HepG2 (cell line): ENCODE data around the gene GRK6. TPM values are rescaled to one million over a fixed set of nuclear protein-coding genes. Genes with fewer than 3 reads are reported as not detected.

Experiments
- AKAP8 ChIP-seq: sonication (generic); formaldehyde crosslinking; IDR thresholded peaks from 2 replicates; pipeline ENCODE4 v1.5.1; 2020; ENCODE audit warnings: mild to moderate bottlenecking, missing genetic modification reagents
- ASH2L ChIP-seq: fragments of 300-600, 200-600 bp; sonication (generic); IDR thresholded peaks from 2 replicates; pipeline ENCODE4 v1.7.0; 2017; ENCODE audit warnings: low read depth, mild to moderate bottlenecking, moderate library complexity, mixed read lengths, low read length; ENCODE audit not compliant: insufficient read length
- BHLHE40 ChIP-seq: IDR thresholded peaks from 2 replicates; pipeline ENCODE4 v1.6.1; 2011; ENCODE audit warnings: low read length, improper control_type of control experiment
- CHCHD3 ChIP-seq: sonication (generic); formaldehyde crosslinking; IDR thresholded peaks from 2 replicates; pipeline ENCODE4 v1.8.0; 2022; ENCODE audit warnings: mild to moderate bottlenecking, missing genetic modification reagents, moderate library complexity
- HIVEP1 ChIP-seq: sonication (generic); formaldehyde crosslinking; IDR thresholded peaks from 2 replicates; pipeline ENCODE4 v1.4.0; 2020; ENCODE audit warnings: mild to moderate bottlenecking, missing genetic modification reagents
- HNRNPL ChIP-seq: fragments of 200-400 bp; formaldehyde crosslinking; IDR thresholded peaks from 2 replicates; pipeline ENCODE4 v1.6.1; 2017; ENCODE audit warnings: mild to moderate bottlenecking, low read depth, low read length
- KLF13 ChIP-seq: sonication (generic); formaldehyde crosslinking; IDR thresholded peaks from 2 replicates; pipeline ENCODE4 v1.4.0; 2020; ENCODE audit warnings: mild to moderate bottlenecking, missing genetic modification reagents
- KLF6 ChIP-seq: IDR thresholded peaks from 2 replicates; pipeline ENCODE4 v1.8.0; 2016; ENCODE audit warnings: missing biosample characterization, missing genetic modification reagents
- MAZ ChIP-seq, 2 experiments: sonication (generic) in 1 of 2; formaldehyde crosslinking in 1 of 2; IDR thresholded peaks; 2 replicates each; pipeline versions ENCODE4 v1.5.0 to v1.6.1; 2012 to 2020; ENCODE audit warnings: low read depth in 2 of 2, mild to moderate bottlenecking in 2 of 2, borderline replicate concordance in 1 of 2, improper control_type of control experiment in 1 of 2, low read length in 1 of 2, missing genetic modification reagents in 1 of 2, moderate library complexity in 1 of 2
- MYC ChIP-seq: sonication (generic); formaldehyde crosslinking; IDR thresholded peaks from 2 replicates; pipeline ENCODE4 v1.9.0; 2021; ENCODE audit warnings: missing genetic modification reagents, borderline replicate concordance
- NRL ChIP-seq: sonication (generic); formaldehyde crosslinking; IDR thresholded peaks from 2 replicates; pipeline ENCODE4 v1.5.0; 2020; ENCODE audit warnings: missing genetic modification reagents, mild to moderate bottlenecking, moderate library complexity, borderline replicate concordance
- POLR2A ChIP-seq, 2 experiments: IDR thresholded peaks; 2 replicates each; pipeline ENCODE4 v1.6.1; 2011; ENCODE audit warnings: low read depth in 2 of 2, low read length in 2 of 2, mild to moderate bottlenecking in 1 of 2, moderate library complexity in 1 of 2; ENCODE audit not compliant: insufficient read depth in 1 of 2
- RBFOX2 ChIP-seq: fragments of 200-400 bp; formaldehyde crosslinking; IDR thresholded peaks from 2 replicates; pipeline ENCODE4 v1.6.1; 2017; ENCODE audit warnings: low read depth, mild to moderate bottlenecking, low read length
- RXRA ChIP-seq: sonication (generic); formaldehyde crosslinking; IDR thresholded peaks from 2 replicates; pipeline ENCODE4 v1.5.1; 2020; ENCODE audit warnings: missing genetic modification reagents
- SIN3A ChIP-seq: IDR thresholded peaks from 2 replicates; pipeline ENCODE4 v1.6.1; 2011; ENCODE audit warnings: low read depth, mild to moderate bottlenecking, control low read depth, low read length, borderline replicate concordance
- STAG1 ChIP-seq: sonication (generic); formaldehyde crosslinking; IDR thresholded peaks from 2 replicates; pipeline ENCODE4 v1.4.0; 2020; ENCODE audit warnings: missing genetic modification reagents
- ZNF138 ChIP-seq: sonication (generic); formaldehyde crosslinking; IDR thresholded peaks from 2 replicates; pipeline ENCODE4 v1.5.0; 2020; ENCODE audit warnings: mild to moderate bottlenecking, low read depth, missing genetic modification reagents
- ZNF446 ChIP-seq: sonication (generic); formaldehyde crosslinking; IDR thresholded peaks from 2 replicates; pipeline ENCODE4 v1.5.0; 2020; ENCODE audit warnings: mild to moderate bottlenecking, missing genetic modification reagents
- ZNF567 ChIP-seq: sonication (generic); formaldehyde crosslinking; IDR thresholded peaks from 2 replicates; pipeline ENCODE4 v1.8.1; 2023; ENCODE audit warnings: mild to moderate bottlenecking, missing genetic modification reagents, borderline replicate concordance
- polyA plus RNA-seq, 8 experiments: library from polyadenylated mRNA; depleted of rRNA in 3 of 8; stranded (reverse) in 7 of 8; unstranded in 1 of 8; fragments of >200 nt; fragmentation: Illumina TruSeq in 4 of 8; extraction: Trizol in 4 of 8; gene quantifications; 2 replicates each; pipeline versions ENCODE4 v1.2.1 to v1.2.3, GENCODE V29; 2011 to 2016; ENCODE audit warnings: low read depth in 4 of 8, missing spikeins in 1 of 8, mixed read lengths in 1 of 8; ENCODE audit not compliant: insufficient read depth in 1 of 8
- total RNA-seq, 5 experiments: library from RNA; depleted of rRNA; stranded (reverse); fragments of >200 nt; fragmentation: Illumina TruSeq; extraction: Trizol; gene quantifications; 2 replicates each; pipeline ENCODE4 v1.2.3, GENCODE V29; 2016; ENCODE audit warnings: low read depth in 1 of 5
- TF ChIP-seq, protein P1 (sequence below): sonication (generic); formaldehyde crosslinking; IDR thresholded peaks from 2 replicates; pipeline ENCODE4 v1.5.0; 2020; ENCODE audit warnings: missing genetic modification reagents, mild to moderate bottlenecking, borderline replicate concordance
- TF ChIP-seq, protein P2 (sequence below): fragments of 450-650 bp; IDR thresholded peaks from 2 replicates; pipeline ENCODE4 v1.6.1; 2017; ENCODE audit warnings: mild to moderate bottlenecking
- TF ChIP-seq, protein P3 (sequence below): sonication (generic); formaldehyde crosslinking; IDR thresholded peaks from 2 replicates; pipeline ENCODE4 v1.8.0; 2022; ENCODE audit warnings: mild to moderate bottlenecking, missing genetic modification reagents

Gene GRK6
- total and polyA plus RNA-seq, 2 of the 13 experiments (the other 11 are each of a cell fraction or from before 2014, with no cell fraction given): 13.2 to 19.9 TPM

DNA sequence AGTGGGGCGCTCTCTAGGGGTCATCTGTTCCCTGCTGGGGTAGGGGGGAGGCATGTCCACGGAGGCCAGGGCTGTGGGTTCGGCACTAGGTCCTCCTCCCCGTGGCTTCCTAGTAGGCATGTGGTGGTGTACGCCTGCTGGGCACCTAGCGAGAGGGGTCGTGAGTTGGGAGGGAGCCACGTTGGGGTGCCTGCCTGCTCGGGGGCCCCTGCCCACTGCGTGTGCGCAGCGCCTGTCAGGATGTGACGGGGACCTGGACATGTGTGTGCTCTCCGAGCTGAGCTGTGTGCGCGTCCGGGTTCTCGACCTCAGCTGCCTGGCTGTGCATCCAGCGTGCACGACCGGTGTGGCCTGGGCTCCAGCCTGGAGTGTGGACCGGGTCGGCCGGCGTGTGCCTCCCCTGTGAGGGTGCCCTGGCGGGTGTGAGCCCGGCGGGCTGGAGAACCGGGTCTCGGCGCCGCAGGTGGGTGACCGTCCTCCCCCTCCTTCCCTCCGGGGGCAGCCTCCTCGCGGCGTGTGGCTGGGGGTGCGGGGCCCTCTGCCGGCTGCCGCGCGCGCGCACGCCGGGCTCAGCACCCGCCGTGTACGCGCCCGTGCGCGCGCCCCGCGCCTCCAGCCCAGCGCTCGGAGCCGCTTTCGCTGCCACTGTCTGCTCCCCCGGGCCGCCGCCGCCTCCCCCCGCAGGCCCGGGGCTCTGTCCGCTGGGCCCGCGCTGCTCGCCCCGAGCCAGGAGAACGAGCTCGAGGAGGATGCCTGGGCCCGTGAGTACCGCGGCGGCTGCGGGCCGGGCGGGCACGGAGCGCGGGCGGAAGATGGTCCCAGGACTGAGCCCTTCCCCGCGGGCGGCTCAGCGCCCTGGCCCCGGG is 20.0 kb downstream of the GRK6 start, which contains the start of gene PRR7 (continued):
- TF ChIP-seq ZNF567 (CRISPR knock-in tag) (no peak), AKAP8 (CRISPR knock-in tag) (peak; percentile 98), KLF6 (CRISPR knock-in tag) (no peak), POLR2A (IDR thresholded peaks at IDR 0.05; ENCODE audit: insufficient read depth in 1 of 2, low read depth in 2 of 2, low read length in 2 of 2) (peak in 1 of 2 experiments; percentile 41; a peak in 1 of 4 replicates), BHLHE40 (0 out of 2 replicates have a peak, but pooled peaks have one; percentile 16), ZNF138 (CRISPR knock-in tag) (0 out of 2 replicates have a peak, but pooled peaks have one; percentile 44), MYC (CRISPR knock-in tag) (peak; percentile 46), KLF13 (CRISPR knock-in tag) (peak; percentile 22; the same call in 1 of the 2 replicates), HIVEP1 (CRISPR knock-in tag) (0 out of 2 replicates have a peak, but pooled peaks have one; percentile 49), CHCHD3 (peak; percentile 73; the same call in 1 of the 2 replicates), NRL (CRISPR knock-in tag) (peak; percentile 81; the same call in 1 of the 2 replicates), RXRA (peak; percentile 54; the same call in 1 of the 2 replicates), SIN3A (0 out of 2 replicates have a peak, but pooled peaks have one; percentile 20), HNRNPL (peak; percentile 34; the same call in 1 of the 2 replicates), STAG1 (CRISPR knock-in tag) (peak; percentile 19; the same call in 1 of the 2 replicates), ASH2L (peak; percentile 17), RBFOX2 (peak; percentile 87), ZNF446 (CRISPR knock-in tag) (0 out of 2 replicates have a peak, but pooled peaks have one; percentile 60), MAZ (IDR thresholded peaks at IDR 0.05; ENCODE audit: borderline replicate concordance, low read depth, low read length) (no peak), MAZ (CRISPR knock-in tag; IDR thresholded peaks at IDR 0.05; ENCODE audit: low read depth) (peak; percentile 72; the same call in 1 of the 2 replicates)
- TF ChIP-seq, protein P1, sequence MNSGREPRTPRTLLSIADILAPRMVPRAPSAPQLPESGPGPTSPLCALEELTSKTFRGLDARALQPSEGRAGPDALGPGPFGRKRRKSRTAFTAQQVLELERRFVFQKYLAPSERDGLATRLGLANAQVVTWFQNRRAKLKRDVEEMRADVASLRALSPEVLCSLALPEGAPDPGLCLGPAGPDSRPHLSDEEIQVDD (CRISPR knock-in tag): peak; percentile 30; the same call in 1 of the 2 replicates
- TF ChIP-seq, protein P2, sequence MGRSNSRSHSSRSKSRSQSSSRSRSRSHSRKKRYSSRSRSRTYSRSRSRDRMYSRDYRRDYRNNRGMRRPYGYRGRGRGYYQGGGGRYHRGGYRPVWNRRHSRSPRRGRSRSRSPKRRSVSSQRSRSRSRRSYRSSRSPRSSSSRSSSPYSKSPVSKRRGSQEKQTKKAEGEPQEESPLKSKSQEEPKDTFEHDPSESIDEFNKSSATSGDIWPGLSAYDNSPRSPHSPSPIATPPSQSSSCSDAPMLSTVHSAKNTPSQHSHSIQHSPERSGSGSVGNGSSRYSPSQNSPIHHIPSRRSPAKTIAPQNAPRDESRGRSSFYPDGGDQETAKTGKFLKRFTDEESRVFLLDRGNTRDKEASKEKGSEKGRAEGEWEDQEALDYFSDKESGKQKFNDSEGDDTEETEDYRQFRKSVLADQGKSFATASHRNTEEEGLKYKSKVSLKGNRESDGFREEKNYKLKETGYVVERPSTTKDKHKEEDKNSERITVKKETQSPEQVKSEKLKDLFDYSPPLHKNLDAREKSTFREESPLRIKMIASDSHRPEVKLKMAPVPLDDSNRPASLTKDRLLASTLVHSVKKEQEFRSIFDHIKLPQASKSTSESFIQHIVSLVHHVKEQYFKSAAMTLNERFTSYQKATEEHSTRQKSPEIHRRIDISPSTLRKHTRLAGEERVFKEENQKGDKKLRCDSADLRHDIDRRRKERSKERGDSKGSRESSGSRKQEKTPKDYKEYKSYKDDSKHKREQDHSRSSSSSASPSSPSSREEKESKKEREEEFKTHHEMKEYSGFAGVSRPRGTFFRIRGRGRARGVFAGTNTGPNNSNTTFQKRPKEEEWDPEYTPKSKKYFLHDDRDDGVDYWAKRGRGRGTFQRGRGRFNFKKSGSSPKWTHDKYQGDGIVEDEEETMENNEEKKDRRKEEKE: no peak
- TF ChIP-seq, protein P3, sequence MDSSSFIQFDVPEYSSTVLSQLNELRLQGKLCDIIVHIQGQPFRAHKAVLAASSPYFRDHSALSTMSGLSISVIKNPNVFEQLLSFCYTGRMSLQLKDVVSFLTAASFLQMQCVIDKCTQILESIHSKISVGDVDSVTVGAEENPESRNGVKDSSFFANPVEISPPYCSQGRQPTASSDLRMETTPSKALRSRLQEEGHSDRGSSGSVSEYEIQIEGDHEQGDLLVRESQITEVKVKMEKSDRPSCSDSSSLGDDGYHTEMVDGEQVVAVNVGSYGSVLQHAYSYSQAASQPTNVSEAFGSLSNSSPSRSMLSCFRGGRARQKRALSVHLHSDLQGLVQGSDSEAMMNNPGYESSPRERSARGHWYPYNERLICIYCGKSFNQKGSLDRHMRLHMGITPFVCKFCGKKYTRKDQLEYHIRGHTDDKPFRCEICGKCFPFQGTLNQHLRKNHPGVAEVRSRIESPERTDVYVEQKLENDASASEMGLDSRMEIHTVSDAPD: no peak
